ENCODE data around the gene FSTL4.

Gene FSTL4

GRCh38 chr5:133291524-133291923, 320.8 kb downstream of the FSTL4 start:
- ATAC-seq: no peak
- TF ChIP-seq ZC3H10 (CRISPR knock-in tag; IDR thresholded peaks at IDR 0.05) (no peak), ZNF8 (CRISPR knock-in tag; IDR thresholded peaks at IDR 0.05) (no peak), TSHZ2 (CRISPR knock-in tag; IDR thresholded peaks at IDR 0.05) (no peak), BACH2 (CRISPR knock-in tag; IDR thresholded peaks at IDR 0.05; ENCODE audit: borderline replicate concordance) (no peak), PPARA (CRISPR knock-in tag; IDR thresholded peaks at IDR 0.05; ENCODE audit: borderline replicate concordance) (no peak), CSDC2 (CRISPR knock-in tag; IDR thresholded peaks at IDR 0.05) (no peak), TOX (CRISPR knock-in tag; IDR thresholded peaks at IDR 0.05; ENCODE audit: borderline replicate concordance) (no peak), RARB (CRISPR knock-in tag; IDR thresholded peaks at IDR 0.05) (no peak), ZFP30 (CRISPR knock-in tag; IDR thresholded peaks at IDR 0.05) (no peak)

- TF ChIP-seq, protein P1, sequence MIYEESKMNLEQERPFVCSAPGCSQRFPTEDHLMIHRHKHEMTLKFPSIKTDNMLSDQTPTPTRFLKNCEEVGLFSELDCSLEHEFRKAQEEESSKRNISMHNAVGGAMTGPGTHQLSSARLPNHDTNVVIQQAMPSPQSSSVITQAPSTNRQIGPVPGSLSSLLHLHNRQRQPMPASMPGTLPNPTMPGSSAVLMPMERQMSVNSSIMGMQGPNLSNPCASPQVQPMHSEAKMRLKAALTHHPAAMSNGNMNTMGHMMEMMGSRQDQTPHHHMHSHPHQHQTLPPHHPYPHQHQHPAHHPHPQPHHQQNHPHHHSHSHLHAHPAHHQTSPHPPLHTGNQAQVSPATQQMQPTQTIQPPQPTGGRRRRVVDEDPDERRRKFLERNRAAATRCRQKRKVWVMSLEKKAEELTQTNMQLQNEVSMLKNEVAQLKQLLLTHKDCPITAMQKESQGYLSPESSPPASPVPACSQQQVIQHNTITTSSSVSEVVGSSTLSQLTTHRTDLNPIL (CRISPR knock-in tag; IDR thresholded peaks at IDR 0.05; ENCODE audit: low read depth): no peak
- TF ChIP-seq ZNF565 (CRISPR knock-in tag; conservative IDR thresholded peaks at IDR 0.05; ENCODE audit: low read depth): no peak
- TF ChIP-seq TSHZ2 (CRISPR knock-in tag; IDR thresholded peaks at IDR 0.05): no peak
- no peak for TF ChIP-seq ZNF70 (CRISPR knock-in tag; IDR thresholded peaks at IDR 0.05)
- TF ChIP-seq ZFP30 (CRISPR knock-in tag; IDR thresholded peaks at IDR 0.05): no peak
- no peak for TF ChIP-seq BACH2 (CRISPR knock-in tag; IDR thresholded peaks at IDR 0.05; ENCODE audit: borderline replicate concordance)
- no peak for TF ChIP-seq ISL1 (CRISPR knock-in tag; IDR thresholded peaks at IDR 0.05)
- TF ChIP-seq OSR1 (CRISPR knock-in tag; IDR thresholded peaks at IDR 0.05): no peak
- no peak for TF ChIP-seq ARNTL (CRISPR knock-in tag; IDR thresholded peaks at IDR 0.05; ENCODE audit: borderline replicate concordance, low read depth)
- TF ChIP-seq RARB (CRISPR knock-in tag; IDR thresholded peaks at IDR 0.05): no peak
- TF ChIP-seq, protein P2, sequence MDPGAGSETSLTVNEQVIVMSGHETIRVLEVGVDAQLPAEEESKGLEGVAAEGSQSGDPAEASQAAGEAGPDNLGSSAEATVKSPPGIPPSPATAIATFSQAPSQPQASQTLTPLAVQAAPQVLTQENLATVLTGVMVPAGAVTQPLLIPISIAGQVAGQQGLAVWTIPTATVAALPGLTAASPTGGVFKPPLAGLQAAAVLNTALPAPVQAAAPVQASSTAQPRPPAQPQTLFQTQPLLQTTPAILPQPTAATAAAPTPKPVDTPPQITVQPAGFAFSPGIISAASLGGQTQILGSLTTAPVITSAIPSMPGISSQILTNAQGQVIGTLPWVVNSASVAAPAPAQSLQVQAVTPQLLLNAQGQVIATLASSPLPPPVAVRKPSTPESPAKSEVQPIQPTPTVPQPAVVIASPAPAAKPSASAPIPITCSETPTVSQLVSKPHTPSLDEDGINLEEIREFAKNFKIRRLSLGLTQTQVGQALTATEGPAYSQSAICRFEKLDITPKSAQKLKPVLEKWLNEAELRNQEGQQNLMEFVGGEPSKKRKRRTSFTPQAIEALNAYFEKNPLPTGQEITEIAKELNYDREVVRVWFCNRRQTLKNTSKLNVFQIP (CRISPR knock-in tag; IDR thresholded peaks at IDR 0.05; ENCODE audit: borderline replicate concordance, low read depth): no peak
- TF ChIP-seq ZC3H10 (CRISPR knock-in tag; IDR thresholded peaks at IDR 0.05): no peak
- TF ChIP-seq, protein P3, sequence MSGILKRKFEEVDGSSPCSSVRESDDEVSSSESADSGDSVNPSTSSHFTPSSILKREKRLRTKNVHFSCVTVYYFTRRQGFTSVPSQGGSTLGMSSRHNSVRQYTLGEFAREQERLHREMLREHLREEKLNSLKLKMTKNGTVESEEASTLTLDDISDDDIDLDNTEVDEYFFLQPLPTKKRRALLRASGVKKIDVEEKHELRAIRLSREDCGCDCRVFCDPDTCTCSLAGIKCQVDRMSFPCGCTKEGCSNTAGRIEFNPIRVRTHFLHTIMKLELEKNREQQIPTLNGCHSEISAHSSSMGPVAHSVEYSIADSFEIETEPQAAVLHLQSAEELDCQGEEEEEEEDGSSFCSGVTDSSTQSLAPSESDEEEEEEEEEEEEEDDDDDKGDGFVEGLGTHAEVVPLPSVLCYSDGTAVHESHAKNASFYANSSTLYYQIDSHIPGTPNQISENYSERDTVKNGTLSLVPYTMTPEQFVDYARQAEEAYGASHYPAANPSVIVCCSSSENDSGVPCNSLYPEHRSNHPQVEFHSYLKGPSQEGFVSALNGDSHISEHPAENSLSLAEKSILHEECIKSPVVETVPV (CRISPR knock-in tag; IDR thresholded peaks at IDR 0.05): no peak
- TF ChIP-seq, protein P4, sequence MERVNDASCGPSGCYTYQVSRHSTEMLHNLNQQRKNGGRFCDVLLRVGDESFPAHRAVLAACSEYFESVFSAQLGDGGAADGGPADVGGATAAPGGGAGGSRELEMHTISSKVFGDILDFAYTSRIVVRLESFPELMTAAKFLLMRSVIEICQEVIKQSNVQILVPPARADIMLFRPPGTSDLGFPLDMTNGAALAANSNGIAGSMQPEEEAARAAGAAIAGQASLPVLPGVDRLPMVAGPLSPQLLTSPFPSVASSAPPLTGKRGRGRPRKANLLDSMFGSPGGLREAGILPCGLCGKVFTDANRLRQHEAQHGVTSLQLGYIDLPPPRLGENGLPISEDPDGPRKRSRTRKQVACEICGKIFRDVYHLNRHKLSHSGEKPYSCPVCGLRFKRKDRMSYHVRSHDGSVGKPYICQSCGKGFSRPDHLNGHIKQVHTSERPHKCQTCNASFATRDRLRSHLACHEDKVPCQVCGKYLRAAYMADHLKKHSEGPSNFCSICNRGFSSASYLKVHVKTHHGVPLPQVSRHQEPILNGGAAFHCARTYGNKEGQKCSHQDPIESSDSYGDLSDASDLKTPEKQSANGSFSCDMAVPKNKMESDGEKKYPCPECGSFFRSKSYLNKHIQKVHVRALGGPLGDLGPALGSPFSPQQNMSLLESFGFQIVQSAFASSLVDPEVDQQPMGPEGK (CRISPR knock-in tag; IDR thresholded peaks at IDR 0.05; ENCODE audit: borderline replicate concordance): no peak
- no peak for TF ChIP-seq GLIS3 (CRISPR knock-in tag; IDR thresholded peaks at IDR 0.05)
- no peak for TF ChIP-seq ESRRG (CRISPR knock-in tag; IDR thresholded peaks at IDR 0.05)
- ATAC-seq: no peak
Measured at GRCh38 chr5:133290669-133291240, 321.6 kb downstream of the FSTL4 start.
